Non-pigmented ciliary epithelial cell (primary cell): ENCODE measurements around the gene MET.
A peak's percentile ranks its signal among the peaks of the same experiment; 100 is the strongest.

Source experiments
- DNase-seq: peaks from one replicate; pipeline ENCODE4 v3.0.0-alpha.2; 2010; ENCODE audit warnings: low read depth

MET gene

DNA sequence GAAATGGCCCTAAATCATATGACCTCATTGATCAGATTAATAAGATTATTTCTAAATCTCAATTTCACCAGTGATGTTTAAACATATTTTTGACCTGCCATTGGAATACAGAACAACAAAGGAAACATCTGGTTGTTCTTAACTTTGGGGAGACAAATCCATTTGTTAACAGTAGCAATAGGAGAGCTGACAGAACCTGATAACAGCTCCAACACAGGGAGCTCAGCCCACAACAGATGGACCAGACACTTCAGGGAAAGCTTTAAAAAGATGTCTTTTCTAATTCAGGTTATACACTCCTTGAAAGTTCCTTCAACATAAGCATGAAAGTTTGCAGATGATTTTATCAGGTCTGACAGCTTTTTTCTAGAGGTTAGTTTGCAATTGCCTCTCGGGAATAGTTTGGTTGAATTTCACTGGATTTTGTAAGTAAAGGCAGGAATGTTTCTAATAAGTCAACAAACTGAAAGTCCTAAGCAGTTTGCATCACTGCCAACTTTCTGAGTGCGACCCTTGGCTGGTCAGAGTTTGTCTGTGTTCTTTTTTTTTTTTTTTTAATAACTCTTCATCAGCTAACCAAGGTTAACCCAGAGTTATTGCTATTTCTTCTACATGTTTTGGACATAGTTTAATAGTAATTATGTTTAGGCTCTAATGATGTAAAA is 6.5 kb upstream of the MET start:
- DNase-seq: no peak

GRCh38 chr7:116669769-116670168 is 2.2 kb upstream of the MET start:
- no peak for DNase-seq

GRCh38 chr7:116670409-116671015 is 1.5 kb upstream of the MET start:
- DNase-seq: no peak

- DNase-seq: no peak
Measured at GRCh38 chr7:116671111-116671510, 885 bp upstream of the MET start.

DNA sequence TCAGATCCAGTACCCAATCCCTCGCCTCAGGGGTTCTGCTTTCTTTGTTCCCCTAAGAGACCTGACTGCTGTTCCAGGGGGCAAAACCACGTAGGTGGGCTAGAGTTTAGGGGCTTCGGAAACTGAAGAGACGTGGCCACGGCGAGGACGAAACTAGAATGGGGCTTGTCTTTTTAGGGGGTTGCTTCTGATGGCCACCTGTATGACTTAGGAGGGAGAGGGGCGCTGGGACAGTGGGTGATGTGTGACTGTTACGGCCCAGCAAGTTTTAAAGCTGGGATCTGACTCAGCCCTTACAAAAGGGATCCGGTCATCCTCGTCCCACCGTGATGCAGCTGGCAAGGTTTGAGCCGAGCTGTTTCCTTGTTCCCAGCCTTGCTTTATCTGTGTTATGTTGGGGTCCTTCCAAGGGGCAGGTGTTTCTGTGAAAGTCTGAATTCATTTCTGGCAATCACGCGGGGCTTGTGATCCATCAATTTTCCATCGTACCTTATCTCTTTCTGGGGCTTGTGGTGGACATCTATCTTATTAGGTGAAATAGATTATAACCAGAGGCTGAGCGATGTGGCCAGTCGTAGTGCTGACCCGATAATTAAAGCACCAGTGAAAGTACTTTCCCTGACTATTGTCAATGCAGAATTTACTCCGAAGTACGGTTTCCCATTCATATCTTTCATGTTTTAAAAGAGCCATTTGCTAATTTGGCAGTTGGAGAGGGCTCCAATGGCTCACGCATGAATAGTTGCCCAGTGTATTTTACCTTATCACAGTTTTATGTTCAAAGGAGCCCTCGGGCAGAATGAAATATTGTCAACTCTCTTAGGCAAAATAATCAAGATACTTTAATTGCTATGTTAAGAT is 830 bp downstream of the MET start:
- no peak for DNase-seq

- DNase-seq: no peak
Measured at GRCh38 chr7:116673457-116673865, 1.5 kb downstream of the MET start.

- no peak for DNase-seq
Measured at GRCh38 chr7:116674508-116675173, 2.6 kb downstream of the MET start.

DNA sequence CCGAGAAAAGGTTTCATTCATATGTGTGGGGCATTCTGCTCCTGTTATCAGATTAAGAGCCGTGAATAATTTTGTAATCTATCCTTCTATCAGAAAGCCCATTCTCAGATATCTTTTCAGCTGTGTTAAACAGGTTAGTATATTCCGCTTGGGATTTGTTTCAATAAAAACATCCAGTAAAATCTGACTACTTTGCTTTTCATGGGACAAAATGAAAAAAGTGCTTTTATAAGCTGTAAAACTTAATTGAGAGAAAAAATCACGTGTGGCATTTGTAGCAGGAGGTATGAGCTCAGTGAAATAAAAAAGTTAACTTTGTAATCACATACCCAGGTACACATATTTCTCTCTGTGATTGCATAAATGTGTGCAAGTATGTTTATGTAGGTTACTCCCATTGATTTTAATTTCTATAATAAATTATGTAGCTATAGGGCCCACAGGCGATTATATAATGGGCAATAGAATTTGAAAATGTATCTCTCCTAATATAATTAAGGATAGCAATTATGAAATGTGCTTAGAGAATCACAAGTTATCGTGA is 3.9 kb downstream of the MET start:
- DNase-seq: no peak

- no peak for DNase-seq
Measured at GRCh38 chr7:116678780-116679179, 6.8 kb downstream of the MET start.

GRCh38 chr7:116679500-116679899 is 7.5 kb downstream of the MET start:
- no peak for DNase-seq

DNA sequence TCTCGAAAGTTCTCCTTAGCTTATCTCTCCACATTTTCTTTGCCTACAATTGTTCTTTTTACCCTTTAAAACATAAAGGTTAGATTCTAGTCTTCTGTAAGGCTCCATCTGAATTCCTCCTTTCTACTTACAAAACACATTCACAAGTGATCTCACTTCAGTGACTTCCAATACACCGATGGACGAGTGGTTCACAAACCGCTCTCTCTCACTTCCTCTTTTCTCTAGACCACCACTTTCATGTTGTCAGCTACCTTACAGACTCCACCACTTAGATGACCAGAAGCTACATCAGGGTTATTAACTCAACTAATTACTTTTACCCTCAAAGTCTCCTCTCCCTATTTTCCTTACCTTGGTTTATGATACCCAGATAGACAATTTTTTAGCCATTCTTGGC is 11.8 kb downstream of the MET start:
- no peak for DNase-seq

DNA sequence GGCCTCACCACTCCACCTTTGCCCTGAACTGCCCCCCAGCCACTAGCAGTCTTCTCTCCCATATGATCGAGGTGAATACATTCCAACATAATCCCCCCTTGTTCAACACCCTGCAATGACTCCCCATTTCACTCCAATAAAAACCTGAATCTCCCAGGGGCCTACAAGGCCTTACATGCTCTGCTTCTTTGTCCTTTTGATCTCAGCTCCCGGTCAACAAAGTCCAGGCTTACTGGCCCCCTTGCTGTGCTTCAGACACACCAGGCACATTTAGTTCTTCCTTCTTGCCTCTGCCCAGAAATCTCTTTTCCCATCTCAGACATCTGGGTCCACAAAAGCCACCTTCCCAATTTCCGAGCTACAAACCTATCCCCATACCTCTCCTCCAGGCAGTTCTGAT is 14.0 kb downstream of the MET start:
- DNase-seq: no peak

DNA sequence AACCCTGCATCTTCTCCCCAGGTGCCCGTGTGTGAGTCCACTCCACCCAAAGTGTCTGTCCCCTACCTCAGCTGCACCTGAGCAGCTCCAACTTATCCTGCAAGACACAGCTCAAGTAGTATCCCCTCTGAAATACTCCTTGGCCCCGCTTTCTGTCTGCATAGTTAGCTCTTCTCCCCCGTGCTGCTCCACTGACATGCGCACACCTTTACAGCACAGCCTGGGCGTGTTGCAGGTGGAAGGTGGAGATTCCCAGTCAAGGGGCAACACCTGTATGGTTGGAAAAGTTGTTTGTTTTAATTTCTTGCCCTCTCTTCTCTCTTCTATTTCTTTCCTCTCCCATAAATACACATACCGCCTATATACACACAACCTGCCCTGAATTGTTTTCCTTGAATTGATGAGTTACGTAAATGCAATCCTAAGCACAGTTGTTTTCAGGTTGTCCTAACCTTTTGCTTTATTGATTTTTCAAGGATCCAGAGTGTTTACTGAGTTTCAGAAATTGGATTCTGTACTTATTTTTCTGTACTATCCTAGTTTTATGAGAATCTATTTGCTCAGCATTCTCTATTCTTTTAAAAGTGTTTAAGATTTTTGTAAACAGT is 14.9 kb downstream of the MET start:
- DNase-seq: no peak

DNA sequence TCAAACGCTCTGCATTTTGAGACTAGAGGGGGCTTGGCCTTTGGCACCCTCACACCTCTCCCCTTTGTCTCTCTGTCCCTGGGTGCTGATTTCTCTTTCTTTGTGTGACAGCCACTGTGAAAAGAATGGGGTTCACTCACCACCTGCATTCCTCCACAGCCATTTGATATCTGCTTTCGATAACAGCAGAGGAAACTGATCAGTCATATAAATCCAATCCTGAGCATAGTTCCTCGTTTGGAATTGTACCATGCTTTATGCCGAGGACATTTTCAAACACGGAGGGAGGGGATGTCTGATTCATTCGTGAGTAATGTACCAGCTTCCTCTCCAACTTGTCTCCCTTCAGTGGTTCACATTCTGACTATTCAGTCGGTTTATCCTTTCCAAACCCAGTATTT is 15.8 kb downstream of the MET start:
- peak; percentile 59 for DNase-seq

- no peak for DNase-seq
Measured at GRCh38 chr7:116689790-116690259, 17.8 kb downstream of the MET start.

- DNase-seq: no peak
Measured at GRCh38 chr7:116691664-116692063, 19.7 kb downstream of the MET start.

- no peak for DNase-seq
Measured at GRCh38 chr7:116692401-116693308, 20.7 kb downstream of the MET start.

DNA sequence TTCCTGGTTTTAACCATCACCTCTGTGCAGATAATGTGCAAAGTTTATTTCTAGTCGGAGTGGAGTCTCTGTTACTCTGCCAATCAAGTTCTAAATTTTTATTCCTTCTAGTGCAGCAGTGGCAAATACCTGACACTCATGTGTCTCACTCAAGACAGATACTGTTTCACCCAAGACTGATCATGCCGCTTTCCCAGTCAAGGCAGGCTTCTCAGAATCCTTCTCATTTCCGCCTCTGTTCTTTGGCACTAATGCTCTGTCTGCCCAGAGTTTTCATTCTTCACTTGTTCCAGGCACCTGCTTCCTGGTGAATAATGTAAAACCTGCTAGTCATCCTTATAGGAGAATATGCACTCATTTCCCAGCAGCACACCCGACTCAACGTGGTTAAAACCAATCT is 24.7 kb downstream of the MET start:
- no peak for DNase-seq

GRCh38 chr7:116697152-116697551 is 25.2 kb downstream of the MET start:
- DNase-seq: no peak

- no peak for DNase-seq
Measured at GRCh38 chr7:116697761-116698160, 25.8 kb downstream of the MET start.

DNA sequence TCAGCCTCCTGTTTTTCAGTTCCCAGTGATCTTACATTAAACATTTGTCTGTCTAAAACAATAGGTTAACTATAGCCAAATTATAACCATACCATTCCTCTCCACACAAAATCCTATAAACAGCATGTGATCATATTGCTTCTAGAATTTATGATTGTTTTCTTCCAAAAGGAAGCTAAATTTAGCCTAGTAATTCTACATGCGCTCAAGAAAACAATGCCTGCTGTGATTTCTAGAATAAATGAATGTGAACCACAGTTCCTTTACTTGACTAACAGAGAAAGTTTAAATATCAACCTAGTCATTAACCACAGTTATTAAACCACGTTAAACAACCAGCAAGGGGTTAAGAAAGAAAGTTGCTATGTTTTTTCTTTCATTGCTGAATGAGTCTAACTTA is 26.4 kb downstream of the MET start:
- DNase-seq: no peak
